ENCODE results near the gene CCER1.

DNA sequence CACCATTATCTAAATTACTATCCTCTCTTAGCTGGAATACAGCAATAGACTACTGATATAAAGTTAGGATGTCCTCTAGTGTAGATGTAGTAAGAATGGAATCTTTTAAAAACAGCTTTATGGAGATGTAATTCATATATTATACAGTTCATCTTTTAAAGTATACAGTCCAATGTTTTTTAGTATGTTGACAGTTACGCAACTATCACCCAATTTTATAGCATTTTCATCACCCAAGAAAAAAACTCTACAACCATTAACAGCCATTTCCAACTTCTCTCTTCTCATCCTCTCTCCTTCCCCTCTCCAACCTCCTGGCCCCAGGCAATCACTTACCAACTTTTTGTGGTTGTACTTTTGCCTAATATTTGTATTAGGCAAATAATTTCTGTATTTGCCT, 27.2 kb upstream of the CCER1 start:
- TF ChIP-seq HDAC8 (tag; IDR thresholded peaks at IDR 0.05) (no peak), RBBP5 (IDR thresholded peaks at IDR 0.05; ENCODE audit: borderline replicate concordance, insufficient read depth, low read length, poor library complexity, severe bottlenecking) (no peak), XRCC3 (IDR thresholded peaks at IDR 0.05) (no peak), SMC3 (conservative IDR thresholded peaks at IDR 0.05; ENCODE audit: insufficient read depth, low read depth, low read length) (no peak), STAT5B (CRISPR knock-in tag; IDR thresholded peaks at IDR 0.05) (no peak), POLR2A (conservative IDR thresholded peaks at IDR 0.05) (no peak), RFX5 (IDR thresholded peaks at IDR 0.05; ENCODE audit: low read depth, low read length) (no peak), MAZ (CRISPR knock-in tag; conservative IDR thresholded peaks at IDR 0.05 in 1 of 2, IDR thresholded peaks at IDR 0.05 in 1 of 2) (no peak), HMGN3 (IDR thresholded peaks at IDR 0.05; ENCODE audit: borderline replicate concordance, extremely low read depth, insufficient read length, low read depth, low read length) (no peak)
- TF ChIP-seq, protein P1, sequence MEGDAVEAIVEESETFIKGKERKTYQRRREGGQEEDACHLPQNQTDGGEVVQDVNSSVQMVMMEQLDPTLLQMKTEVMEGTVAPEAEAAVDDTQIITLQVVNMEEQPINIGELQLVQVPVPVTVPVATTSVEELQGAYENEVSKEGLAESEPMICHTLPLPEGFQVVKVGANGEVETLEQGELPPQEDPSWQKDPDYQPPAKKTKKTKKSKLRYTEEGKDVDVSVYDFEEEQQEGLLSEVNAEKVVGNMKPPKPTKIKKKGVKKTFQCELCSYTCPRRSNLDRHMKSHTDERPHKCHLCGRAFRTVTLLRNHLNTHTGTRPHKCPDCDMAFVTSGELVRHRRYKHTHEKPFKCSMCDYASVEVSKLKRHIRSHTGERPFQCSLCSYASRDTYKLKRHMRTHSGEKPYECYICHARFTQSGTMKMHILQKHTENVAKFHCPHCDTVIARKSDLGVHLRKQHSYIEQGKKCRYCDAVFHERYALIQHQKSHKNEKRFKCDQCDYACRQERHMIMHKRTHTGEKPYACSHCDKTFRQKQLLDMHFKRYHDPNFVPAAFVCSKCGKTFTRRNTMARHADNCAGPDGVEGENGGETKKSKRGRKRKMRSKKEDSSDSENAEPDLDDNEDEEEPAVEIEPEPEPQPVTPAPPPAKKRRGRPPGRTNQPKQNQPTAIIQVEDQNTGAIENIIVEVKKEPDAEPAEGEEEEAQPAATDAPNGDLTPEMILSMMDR (IDR thresholded peaks at IDR 0.05 in 2 of 3, conservative IDR thresholded peaks at IDR 0.05 in 1 of 3; ENCODE audit: insufficient read depth in 2 of 3, low read depth in 1 of 3, low read length in 3 of 3), result no peak

Data from K562 (cell line).